Spleen (tissue), 11 donors: ENCODE data around the gene SEC16A. TPM values are rescaled to one million over a fixed set of nuclear protein-coding genes. Genes with fewer than 3 reads are reported as not detected.

Experiments used
- DNase-seq: peaks from one replicate; pipeline ENCODE4 v3.0.0-alpha.2; 2020
- H3K27ac ChIP-seq, 8 donors: fragments of 200-600 bp; sonication (generic) in 7 of 8; 1 replicate in 4 of 8; 2 replicates in 4 of 8; pipeline versions ENCODE4 v1.5.0 to v1.8.0; 2016 to 2021; ENCODE audit warnings: inconsistent platforms in 4 of 8, mild to moderate bottlenecking in 4 of 8, moderate library complexity in 1 of 8
- H3K27me3 ChIP-seq, 7 donors: fragments of 200-600 bp; sonication (generic) in 6 of 7; replicated peaks in 1 of 7; 1 replicate in 4 of 7; 2 replicates in 3 of 7; pipeline versions ENCODE4 v1.5.0 to v1.8.0; 2016 to 2021; ENCODE audit warnings: inconsistent platforms in 3 of 7, mild to moderate bottlenecking in 1 of 7
- H3K36me3 ChIP-seq, 6 donors: fragments of 200-600 bp; sonication (generic) in 5 of 6; 1 replicate in 4 of 6; 2 replicates in 2 of 6; pipeline versions ENCODE4 v1.5.0 to v1.8.0; 2016 to 2021; ENCODE audit warnings: inconsistent platforms in 2 of 6
- H3K4me1 ChIP-seq, 6 donors: fragments of 200-600 bp; sonication (generic) in 5 of 6; 1 replicate in 3 of 6; 2 replicates in 3 of 6; pipeline versions ENCODE4 v1.5.0 to v1.8.0; 2016 to 2021; ENCODE audit warnings: inconsistent platforms in 3 of 6
- H3K4me3 ChIP-seq, 8 donors: fragments of 200-600 bp; sonication (generic) in 7 of 8; 1 replicate in 4 of 8; 2 replicates in 4 of 8; pipeline versions ENCODE4 v1.5.0 to v1.8.0; 2016 to 2021; ENCODE audit warnings: inconsistent platforms in 4 of 8, mild to moderate bottlenecking in 4 of 8, moderate library complexity in 2 of 8
- H3K9me3 ChIP-seq, 8 donors: fragments of 200-600 bp; sonication (generic) in 7 of 8; 1 replicate in 4 of 8; 2 replicates in 4 of 8; pipeline versions ENCODE4 v1.5.0 to v1.8.0; 2016 to 2021; ENCODE audit warnings: inconsistent platforms in 4 of 8
- CTCF ChIP-seq, 11 experiments: fragments of 200-600 bp in 7 of 11; fragments of 450-650 bp in 4 of 11; sonication (generic) in 4 of 11; IDR thresholded peaks in 8 of 11; conservative IDR thresholded peaks in 3 of 11; 1 replicate in 7 of 11; 2 replicates in 4 of 11; pipeline versions ENCODE4 v1.4.0 to v1.8.0; 2016 to 2021; ENCODE audit warnings: antibody characterized with exemption in 11 of 11, inconsistent platforms in 4 of 11, mild to moderate bottlenecking in 1 of 11
- POLR2A ChIP-seq, 3 donors: fragments of 450-650 bp; IDR thresholded peaks; one replicate each; pipeline ENCODE4 v1.5.1; 2017; ENCODE audit warnings: antibody characterized with exemption in 3 of 3, mild to moderate bottlenecking in 1 of 3
- POLR2AphosphoS5 ChIP-seq, 3 donors: sonication (generic); formaldehyde crosslinking; IDR thresholded peaks; one replicate each; pipeline ENCODE4 v1.5.1; 2017; ENCODE audit warnings: antibody characterized with exemption in 3 of 3
- WGBS, 5 donors: extraction: QIAGEN DNeasy Blood & Tissue Kit in 3 of 5; methylation state at CpG; one replicate each; pipeline versions ENCODE4 v1.1.5 to v1.1.7; 2013 to 2018; 5-methylcytosine and 5-hydroxymethylcytosine counted together
- intact Hi-C: fragments of 100-400 bp; cut with DNase I; formaldehyde crosslinking; loops from one replicate; pipeline ENCODE4 v1.15.0; 2023; ENCODE audit warnings: low total_unique reads
- polyA plus RNA-seq, 3 donors: library from polyadenylated mRNA; stranded (reverse); fragments of 200-250 nt; gene quantifications; one replicate each; pipeline ENCODE4 v1.2.1, GENCODE V29; 2013
- total RNA-seq, 7 donors: library from RNA; depleted of rRNA in 3 of 7; stranded (reverse); fragments of >200 nt in 3 of 7; fragmentation: NEBNext Ultra II Directional in 4 of 7; extraction: Animal tissue kit (Norgen Biotek cat#: 25700) in 4 of 7; gene quantifications; one replicate each; pipeline versions ENCODE4 v1.1.0 to v1.2.1, GENCODE V29; 2016 to 2021
- donor health status: healthy with polysubstance abuse.
- donor health status: DM: no; HTN: no; CAD: no; lungs with moderate emphysema.
- donor health status: DM: no; HTN: no; CAD: no.
- donor health status: Bipolar disorder and iron deficiency.
- donor health status: healthy.
- donor health status: DM: no; HTN: no; CAD: no.
- donor health status: DM: yes; HTN: yes; CAD: no.

The SEC16A gene
- total and polyA plus RNA-seq, 10 donors, result 35.0 to 92.1 (median 75.1) TPM

- Histone ChIP-seq H3K4me1 (peaks cover 0 to 4% (median 0%) of the 10 kb centered on the region in 6 donors), H3K4me3 (no peak overlapping the region), H3K9me3 (no peaks in the 10 kb centered on the region), H3K27me3 (no peaks in the 10 kb centered on the region), H3K27ac (no peak overlapping the region), H3K36me3 (peaks cover 8 to 100% (median 99%) of the 10 kb centered on the region in 6 donors)
- no peak for DNase-seq
- TF ChIP-seq CTCF (IDR thresholded peaks at IDR 0.05 in 8 of 11, conservative IDR thresholded peaks at IDR 0.05 in 3 of 11) (no peak), POLR2A (IDR thresholded peaks at IDR 0.05) (no peak), POLR2AphosphoS5 (IDR thresholded peaks at IDR 0.05) (peak in 1 of 3 donors; percentile 36)
- WGBS, 5 donors, result 93 to 97% (median 94%) methylated on average over 40 to 48 of the region's 48 CpGs
- intact Hi-C loops, result no loop called here
These were observed 64.4 kb downstream of the SEC16A start for GRCh38 chr9:136418182-136419091.

GRCh38 chr9:136416914-136417313 lies 65.9 kb downstream of the SEC16A start:
- intact Hi-C loops, result no loop called here
- Histone ChIP-seq H3K9me3 (no peaks in the 10 kb centered on the region), H3K4me1 (peaks cover under 1 to 19% (median 7%) of the 10 kb centered on the region in 6 donors), H3K27me3 (no peaks in the 10 kb centered on the region), H3K4me3 (no peak overlapping the region), H3K36me3 (peaks cover 11 to 100% (median 96%) of the 10 kb centered on the region in 6 donors), H3K27ac (no peak overlapping the region)
- no peak for DNase-seq
- TF ChIP-seq POLR2AphosphoS5 (IDR thresholded peaks at IDR 0.05) (peak in 1 of 3 donors; percentile 55), CTCF (IDR thresholded peaks at IDR 0.05 in 8 of 11, conservative IDR thresholded peaks at IDR 0.05 in 3 of 11) (no peak)
- WGBS, 5 donors, result 93 to 95% (median 94%) methylated on average over 19 of the region's 19 CpGs

- H3K36me3 ChIP-seq, result peaks cover 11 to 98% (median 91%) of the 10 kb centered on the region in 6 donors
- intact Hi-C loops, result no loop called here
- H3K27ac ChIP-seq, result no peak overlapping the region
- no peak overlapping the region for H3K4me3 ChIP-seq
- 94 to 97% (median 95%) methylated on average over 8 of the region's 8 CpGs for WGBS, 5 donors
- DNase-seq, result no peak
- no peaks in the 10 kb centered on the region for H3K9me3 ChIP-seq
- no peak for TF ChIP-seq CTCF (IDR thresholded peaks at IDR 0.05 in 8 of 11, conservative IDR thresholded peaks at IDR 0.05 in 3 of 11)
- TF ChIP-seq POLR2A (IDR thresholded peaks at IDR 0.05), result no peak
- no peak for TF ChIP-seq POLR2AphosphoS5 (IDR thresholded peaks at IDR 0.05)
- peaks cover 6 to 24% (median 12%) of the 10 kb centered on the region in 6 donors for H3K4me1 ChIP-seq
- H3K27me3 ChIP-seq, result no peaks in the 10 kb centered on the region
These were observed 66.4 kb downstream of the SEC16A start for GRCh38 chr9:136416427-136416826.

- Histone ChIP-seq H3K36me3 (peaks cover 4 to 65% (median 58%) of the 10 kb centered on the region in 6 donors), H3K4me1 (peaks cover 19 to 55% (median 37%) of the 10 kb centered on the region in 6 donors), H3K4me3 (no peak overlapping the region), H3K9me3 (no peaks in the 10 kb centered on the region), H3K27ac (no peak overlapping the region), H3K27me3 (no peaks in the 10 kb centered on the region)
- intact Hi-C loops, result no loop called here
- 72 to 88% (median 82%) methylated on average over 9 of the region's 9 CpGs for WGBS, 5 donors
- no peak for TF ChIP-seq CTCF (IDR thresholded peaks at IDR 0.05 in 8 of 11, conservative IDR thresholded peaks at IDR 0.05 in 3 of 11)
- no peak for TF ChIP-seq POLR2AphosphoS5 (IDR thresholded peaks at IDR 0.05)
- no peak for TF ChIP-seq POLR2A (IDR thresholded peaks at IDR 0.05)
- no peak for DNase-seq
These were observed 69.9 kb downstream of the SEC16A start for GRCh38 chr9:136412962-136413361.
